ENCODE measurements around the gene UCHL1. TPM values are rescaled to one million over a fixed set of nuclear protein-coding genes. Genes with fewer than 3 reads are reported as not detected.
"Not testable (repeated sequence)": the region's sequence is repeated elsewhere in the genome, so short reads cannot be mapped to it uniquely, and the experiment has no call there.

UCHL1 gene
- total RNA-seq, 2 donors from 2014 or later: 390 to 562 TPM

GRCh38 chr4:41307638-41308037 is 50.9 kb downstream of the UCHL1 start:
- peaks cover 19% of the 10 kb centered on the region for H3K9me3 ChIP-seq (ENCODE audit: control insufficient read depth, low read length)
- H3K9ac ChIP-seq (ENCODE audit: extremely low read depth, low read length, poor library complexity, severe bottlenecking): no peak overlapping the region
- H3K27ac ChIP-seq (ENCODE audit: low read depth, low read length): no peak overlapping the region
- H3K4me1 Mint-ChIP-seq: peaks cover 30% of the 10 kb centered on the region
- no peak overlapping the region for H3K27ac Mint-ChIP-seq
- H3K4me3 Mint-ChIP-seq: no peak overlapping the region
- H3K27me3 Mint-ChIP-seq (ENCODE audit: insufficient read depth): peaks cover 73% of the 10 kb centered on the region
- 91% methylated on average over 1 of the region's 1 CpG; no CpG with 5 or more reads in 1 of the 2 experiments for WGBS, 2 experiments (ENCODE audit: insufficient coverage in 1 of 2, insufficient read length in 1 of 2)
- peaks cover 18% of the 10 kb centered on the region for H3K27me3 ChIP-seq (ENCODE audit: control insufficient read depth, insufficient read depth, low read length, poor library complexity, severe bottlenecking)
- no peak for DNase-seq
- no peaks in the 10 kb centered on the region for H3K36me3 ChIP-seq (ENCODE audit: control insufficient read depth, insufficient read depth, low read length)
- H3K36me3 Mint-ChIP-seq (ENCODE audit: low read depth): no peaks in the 10 kb centered on the region
- no peak overlapping the region for H3K4me3 ChIP-seq (ENCODE audit: low read length)
- no peaks in the 10 kb centered on the region for H3K4me1 ChIP-seq (ENCODE audit: control insufficient read depth, insufficient read depth, low read length)
- TF ChIP-seq CTCF (conservative IDR thresholded peaks at IDR 0.05): no peak
- peaks cover 33% of the 10 kb centered on the region for H3K9me3 Mint-ChIP-seq

GRCh38 chr4:41308398-41308797 is 51.7 kb downstream of the UCHL1 start:
- TF ChIP-seq CTCF (conservative IDR thresholded peaks at IDR 0.05): no peak
- Mint-ChIP-seq H3K27me3 (ENCODE audit: insufficient read depth) (peaks cover 76% of the 10 kb centered on the region), H3K4me1 (peaks cover 30% of the 10 kb centered on the region), H3K27ac (no peak overlapping the region), H3K9me3 (peaks cover 33% of the 10 kb centered on the region), H3K36me3 (ENCODE audit: low read depth) (no peaks in the 10 kb centered on the region), H3K4me3 (no peak overlapping the region)
- WGBS, 2 experiments (ENCODE audit: insufficient coverage in 1 of 2, insufficient read length in 1 of 2): 93 to 100% methylated on average over 1 to 2 of the region's 2 CpGs
- Histone ChIP-seq H3K4me1 (ENCODE audit: control insufficient read depth, insufficient read depth, low read length) (no peaks in the 10 kb centered on the region), H3K36me3 (ENCODE audit: control insufficient read depth, insufficient read depth, low read length) (no peaks in the 10 kb centered on the region), H3K27ac (ENCODE audit: low read depth, low read length) (no peak overlapping the region), H3K9ac (ENCODE audit: extremely low read depth, low read length, poor library complexity, severe bottlenecking) (no peak overlapping the region), H3K4me3 (ENCODE audit: low read length) (no peak overlapping the region), H3K27me3 (ENCODE audit: control insufficient read depth, insufficient read depth, low read length, poor library complexity, severe bottlenecking) (peaks cover 18% of the 10 kb centered on the region), H3K9me3 (ENCODE audit: control insufficient read depth, low read length) (peaks cover 19% of the 10 kb centered on the region)
- no peak for DNase-seq

- peaks cover 64% of the 10 kb centered on the region for H3K27me3 Mint-ChIP-seq (ENCODE audit: insufficient read depth)
- not testable (repeated sequence) for H3K36me3 Mint-ChIP-seq (ENCODE audit: low read depth); H3K4me1 Mint-ChIP-seq; H3K27ac Mint-ChIP-seq; H3K4me3 ChIP-seq (ENCODE audit: low read length); H3K9ac ChIP-seq (ENCODE audit: extremely low read depth, low read length, poor library complexity, severe bottlenecking); H3K4me3 Mint-ChIP-seq; H3K36me3 ChIP-seq (ENCODE audit: control insufficient read depth, insufficient read depth, low read length); H3K27me3 ChIP-seq (ENCODE audit: control insufficient read depth, insufficient read depth, low read length, poor library complexity, severe bottlenecking); H3K4me1 ChIP-seq (ENCODE audit: control insufficient read depth, insufficient read depth, low read length); DNase-seq; H3K9me3 ChIP-seq (ENCODE audit: control insufficient read depth, low read length); H3K27ac ChIP-seq (ENCODE audit: low read depth, low read length)
- H3K9me3 Mint-ChIP-seq: peaks cover 24% of the 10 kb centered on the region
- 92 to 97% methylated on average over 10 to 14 of the region's 14 CpGs for WGBS, 2 experiments (ENCODE audit: insufficient coverage in 1 of 2, insufficient read length in 1 of 2)
Measured at GRCh38 chr4:41315426-41315825, 58.7 kb downstream of the UCHL1 start.

GRCh38 chr4:41315862-41316261 is 59.1 kb downstream of the UCHL1 start:
- peaks cover 60% of the 10 kb centered on the region for H3K27me3 Mint-ChIP-seq (ENCODE audit: insufficient read depth)
- H3K27me3 ChIP-seq (ENCODE audit: control insufficient read depth, insufficient read depth, low read length, poor library complexity, severe bottlenecking): no peaks in the 10 kb centered on the region
- H3K27ac Mint-ChIP-seq: no peak overlapping the region
- no peaks in the 10 kb centered on the region for H3K36me3 Mint-ChIP-seq (ENCODE audit: low read depth)
- no peaks in the 10 kb centered on the region for H3K4me1 ChIP-seq (ENCODE audit: control insufficient read depth, insufficient read depth, low read length)
- WGBS, 2 experiments (ENCODE audit: insufficient coverage in 1 of 2, insufficient read length in 1 of 2): 100% methylated on average over 1 of the region's 1 CpG
- H3K4me3 Mint-ChIP-seq: no peak overlapping the region
- no peak overlapping the region for H3K4me3 ChIP-seq (ENCODE audit: low read length)
- H3K27ac ChIP-seq (ENCODE audit: low read depth, low read length): no peak overlapping the region
- peaks cover 7% of the 10 kb centered on the region for H3K4me1 Mint-ChIP-seq
- H3K9me3 ChIP-seq (ENCODE audit: control insufficient read depth, low read length): peaks cover under 1% of the 10 kb centered on the region
- H3K36me3 ChIP-seq (ENCODE audit: control insufficient read depth, insufficient read depth, low read length): no peaks in the 10 kb centered on the region
- H3K9me3 Mint-ChIP-seq: peaks cover 20% of the 10 kb centered on the region
- no peak overlapping the region for H3K9ac ChIP-seq (ENCODE audit: extremely low read depth, low read length, poor library complexity, severe bottlenecking)
- DNase-seq: no peak
- TF ChIP-seq CTCF (conservative IDR thresholded peaks at IDR 0.05): no peak
